ENCODE data around the gene LTK. TPM values are rescaled to one million over a fixed set of nuclear protein-coding genes. Genes with fewer than 3 reads are reported as not detected.

LTK gene
- total RNA-seq, 1 experiment from 2014 or later: 5.4 TPM

GRCh38 chr15:41501191-41501917, 12.3 kb downstream of the LTK start:
- Histone ChIP-seq H3K27ac (ENCODE audit: low read depth, low read length, poor library complexity, severe bottlenecking) (no peak overlapping the region), H3K4me1 (ENCODE audit: insufficient read depth, low read length, poor library complexity, severe bottlenecking) (peaks cover 20% of the 10 kb centered on the region), H3K27me3 (replicated peaks; ENCODE audit: insufficient read depth, low read depth, low read length, poor library complexity) (no peaks in the 10 kb centered on the region), H3K36me3 (ENCODE audit: insufficient read depth, low read length, poor library complexity, severe bottlenecking) (no peaks in the 10 kb centered on the region), H3K9me3 (ENCODE audit: low read depth, low read length, poor library complexity, severe bottlenecking) (no peaks in the 10 kb centered on the region), H3K4me3 (ENCODE audit: low read depth, low read length, poor library complexity, severe bottlenecking) (peak overlapping the region; percentile 45)
- ChIA-PET POLR2A (ENCODE audit: low non-redundant PET) (no interaction called here), CTCF (no interaction called here)
- intact Hi-C loops (cut with micrococcal nuclease; ENCODE audit: unreplicated experiment): no loop called here
- BruUV-seq (replicated peaks): no TSS peak
- peak; percentile 89 for DNase-seq (ENCODE audit: low spot score)
- no peak for TF ChIP-seq EZH2 (IDR thresholded peaks at IDR 0.05; ENCODE audit: borderline replicate concordance, low read depth, low read length, poor library complexity, severe bottlenecking)

GRCh38 chr15:41499109-41499851, 14.3 kb downstream of the LTK start:
- DNase-seq (ENCODE audit: low spot score): peak; percentile 61
- Histone ChIP-seq H3K9me3 (ENCODE audit: low read depth, low read length, poor library complexity, severe bottlenecking) (no peaks in the 10 kb centered on the region), H3K36me3 (ENCODE audit: insufficient read depth, low read length, poor library complexity, severe bottlenecking) (no peaks in the 10 kb centered on the region), H3K27me3 (replicated peaks; ENCODE audit: insufficient read depth, low read depth, low read length, poor library complexity) (no peaks in the 10 kb centered on the region), H3K4me3 (ENCODE audit: low read depth, low read length, poor library complexity, severe bottlenecking) (no peak overlapping the region), H3K27ac (ENCODE audit: low read depth, low read length, poor library complexity, severe bottlenecking) (no peak overlapping the region), H3K4me1 (ENCODE audit: insufficient read depth, low read length, poor library complexity, severe bottlenecking) (peaks cover 22% of the 10 kb centered on the region)
- intact Hi-C loops (cut with micrococcal nuclease; ENCODE audit: unreplicated experiment): no loop called here
- CTCF ChIA-PET: no interaction called here
- BruUV-seq (replicated peaks): no TSS peak
- POLR2A ChIA-PET (ENCODE audit: low non-redundant PET): no interaction called here
- no peak for TF ChIP-seq EZH2 (IDR thresholded peaks at IDR 0.05; ENCODE audit: borderline replicate concordance, low read depth, low read length, poor library complexity, severe bottlenecking)
- TF ChIP-seq CTCF (conservative IDR thresholded peaks at IDR 0.05; ENCODE audit: low read depth, low read length): no peak

- Histone ChIP-seq H3K9me3 (ENCODE audit: low read depth, low read length, poor library complexity, severe bottlenecking) (no peaks in the 10 kb centered on the region), H3K4me1 (ENCODE audit: insufficient read depth, low read length, poor library complexity, severe bottlenecking) (peaks cover 24% of the 10 kb centered on the region), H3K27ac (ENCODE audit: low read depth, low read length, poor library complexity, severe bottlenecking) (no peak overlapping the region), H3K27me3 (replicated peaks; ENCODE audit: insufficient read depth, low read depth, low read length, poor library complexity) (no peaks in the 10 kb centered on the region), H3K36me3 (ENCODE audit: insufficient read depth, low read length, poor library complexity, severe bottlenecking) (no peaks in the 10 kb centered on the region), H3K4me3 (ENCODE audit: low read depth, low read length, poor library complexity, severe bottlenecking) (no peak overlapping the region)
- intact Hi-C loops (cut with micrococcal nuclease; ENCODE audit: unreplicated experiment): no loop called here
- no TSS peak for BruUV-seq (replicated peaks)
- no peak for TF ChIP-seq CTCF (conservative IDR thresholded peaks at IDR 0.05; ENCODE audit: low read depth, low read length)
- no peak for TF ChIP-seq EZH2 (IDR thresholded peaks at IDR 0.05; ENCODE audit: borderline replicate concordance, low read depth, low read length, poor library complexity, severe bottlenecking)
- ChIA-PET CTCF (no interaction called here), POLR2A (ENCODE audit: low non-redundant PET) (no interaction called here)
- DNase-seq (ENCODE audit: low spot score): no peak
These were observed 15.0 kb downstream of the LTK start for GRCh38 chr15:41498657-41499056.
